IMR-90 (cell line): ENCODE results near the gene DCC. TPM values are rescaled to one million over a fixed set of nuclear protein-coding genes. Genes with fewer than 3 reads are reported as not detected.

Experiments used
- ATAC-seq: fragments of 200-7000 bp; cut with Tn5 transposase; 2 replicates; pipeline ENCODE4 v1.9.1; 2020; ENCODE audit warnings: low read depth, mild to moderate bottlenecking, moderate library complexity
- BruUV-seq: library from RNA; stranded (reverse); fragments of 400-500 nt; replicated peaks from 2 replicates; lab custom pipeline; 2021; lab: Mats Ljungman, UMichigan
- CTCF ChIA-PET: fragments of 300-600 bp; formaldehyde crosslinking; extraction: SDS; loops from one replicate; lab custom pipeline; 2021; ENCODE audit warnings: antibody characterized with exemption; lab: Yijun Ruan, JAX
- POLR2A ChIA-PET: fragments of 300-600 bp; sonication (Branson Sonifier 250); formaldehyde crosslinking; loops from one replicate; lab custom pipeline; 2022; ENCODE audit warnings: antibody characterized with exemption; ENCODE audit not compliant: unreplicated experiment; lab: Charles Lee
- DNase-seq: peaks from one replicate; pipeline ENCODE4 v3.0.0; 2013
- H2AFZ ChIP-seq: replicated peaks from 2 replicates; pipeline ENCODE3; 2013; ENCODE audit warnings: low read length, mild to moderate bottlenecking; ENCODE audit not compliant: poor library complexity
- H2AK5ac ChIP-seq: 2 replicates; pipeline ENCODE4 v1.6.1; 2013; ENCODE audit warnings: low read depth, low read length, inconsistent platforms
- H2AK9ac ChIP-seq: replicated peaks from 2 replicates; pipeline ENCODE3; 2013; ENCODE audit warnings: mild to moderate bottlenecking, low read depth, low read length, moderate library complexity; ENCODE audit not compliant: poor library complexity
- H2BK120ac ChIP-seq: 2 replicates; pipeline ENCODE4 v1.6.1; 2013; ENCODE audit warnings: low read depth, low read length, inconsistent platforms
- H2BK15ac ChIP-seq: 3 replicates; pipeline ENCODE4 v1.6.1; 2013; ENCODE audit warnings: low read depth, low read length, inconsistent platforms
- H2BK20ac ChIP-seq: 2 replicates; pipeline ENCODE4 v1.6.1; 2013; ENCODE audit warnings: low read depth, mild to moderate bottlenecking, inconsistent platforms, low read length, moderate library complexity
- H2BK5ac ChIP-seq: 2 replicates; pipeline ENCODE4 v1.6.1; 2013; ENCODE audit warnings: mild to moderate bottlenecking, low read depth, low read length, inconsistent platforms; ENCODE audit not compliant: poor library complexity, severe bottlenecking
- H3K14ac ChIP-seq: replicated peaks from 2 replicates; pipeline ENCODE4 v1.6.1; 2013; ENCODE audit warnings: low read depth, low read length, inconsistent platforms
- H3K18ac ChIP-seq: 2 replicates; pipeline ENCODE4 v1.6.1; 2013; ENCODE audit warnings: low read depth, low read length, control low read depth
- H3K23ac ChIP-seq: 2 replicates; pipeline ENCODE4 v1.6.1; 2013; ENCODE audit warnings: low read depth, low read length, inconsistent platforms
- H3K27ac ChIP-seq: 2 replicates; pipeline ENCODE4 v1.5.1; 2013; ENCODE audit warnings: mild to moderate bottlenecking, control low read depth, low read length; ENCODE audit not compliant: insufficient read depth
- H3K27me3 ChIP-seq: 2 replicates; pipeline ENCODE4 v1.6.1; 2013; ENCODE audit warnings: low read length; ENCODE audit not compliant: control insufficient read depth, insufficient read depth
- H3K36me3 ChIP-seq: 2 replicates; pipeline ENCODE4 v1.6.1; 2013; ENCODE audit warnings: low read length, mixed read lengths; ENCODE audit not compliant: control insufficient read depth, insufficient read depth
- H3K4ac ChIP-seq: 2 replicates; pipeline ENCODE4 v1.6.1; 2013; ENCODE audit warnings: low read depth, low read length, inconsistent platforms
- H3K4me1 ChIP-seq: 2 replicates; pipeline ENCODE4 v1.6.1; 2013; ENCODE audit warnings: low read length, mixed read lengths; ENCODE audit not compliant: control insufficient read depth, insufficient read depth
- H3K4me2 ChIP-seq: 2 replicates; pipeline ENCODE4 v1.6.1; 2013; ENCODE audit warnings: low read depth, mild to moderate bottlenecking, control low read depth, low read length, moderate library complexity
- H3K4me3 ChIP-seq: 2 replicates; pipeline ENCODE4 v1.5.1; 2013; ENCODE audit warnings: low read depth, mild to moderate bottlenecking, control low read depth, low read length, moderate library complexity; ENCODE audit not compliant: insufficient read depth
- H3K56ac ChIP-seq: 2 replicates; pipeline ENCODE4 v1.6.1; 2013; ENCODE audit warnings: low read length, inconsistent platforms; ENCODE audit not compliant: insufficient read depth; ENCODE audit errors: extremely low read depth
- H3K79me1 ChIP-seq, 2 experiments: 2 replicates each; pipeline ENCODE4 v1.6.1; 2013; ENCODE audit warnings: low read length in 2 of 2, inconsistent platforms in 1 of 2, low read depth in 1 of 2
- H3K9ac ChIP-seq: 2 replicates; pipeline ENCODE4 v1.6.1; 2013; ENCODE audit warnings: low read depth, low read length, control low read depth
- H3K9me1 ChIP-seq: 2 replicates; pipeline ENCODE4 v1.6.1; 2013; ENCODE audit warnings: low read length, inconsistent platforms; ENCODE audit not compliant: insufficient read depth
- H3K9me3 ChIP-seq: 2 replicates; pipeline ENCODE4 v1.6.1; 2013; ENCODE audit warnings: low read length; ENCODE audit not compliant: control insufficient read depth, insufficient read depth
- H4K20me1 ChIP-seq: 2 replicates; pipeline ENCODE4 v1.6.1; 2013; ENCODE audit warnings: low read length, inconsistent platforms; ENCODE audit not compliant: insufficient read depth
- H4K5ac ChIP-seq: 2 replicates; pipeline ENCODE4 v1.6.1; 2013; ENCODE audit warnings: mild to moderate bottlenecking, low read depth, low read length, control low read depth
- H4K8ac ChIP-seq, 2 experiments: 2 replicates each; pipeline ENCODE4 v1.6.1; 2013; ENCODE audit warnings: low read depth in 2 of 2, low read length in 2 of 2, control low read depth in 1 of 2, inconsistent platforms in 1 of 2
- H4K91ac ChIP-seq: 2 replicates; pipeline ENCODE4 v1.6.1; 2013; ENCODE audit warnings: low read depth, low read length, inconsistent platforms; ENCODE audit not compliant: insufficient read depth
- BHLHE40 ChIP-seq: fragments of 150-350 bp; IDR thresholded peaks from 2 replicates; pipeline ENCODE4 v1.6.1; 2016; ENCODE audit warnings: mild to moderate bottlenecking, low read depth, low read length
- FOS ChIP-seq: fragments of 150-350 bp; IDR thresholded peaks from 2 replicates; pipeline ENCODE4 v1.6.1; 2016; ENCODE audit warnings: low read depth, low read length
- MAFK ChIP-seq: IDR thresholded peaks from 2 replicates; pipeline ENCODE4 v1.6.1; 2012; ENCODE audit warnings: low read depth, low read length, improper control_type of control experiment
- MXI1 ChIP-seq: IDR thresholded peaks from 2 replicates; pipeline ENCODE4 v1.6.1; 2012; ENCODE audit warnings: low read depth, mild to moderate bottlenecking, low read length, moderate library complexity, borderline replicate concordance
- NFE2L2 ChIP-seq: fragments of 150-350 bp; IDR thresholded peaks from 2 replicates; pipeline ENCODE4 v1.6.1; 2016; ENCODE audit warnings: low read depth, mild to moderate bottlenecking, low read length
- POLR2A ChIP-seq: IDR thresholded peaks from 2 replicates; pipeline ENCODE4 v1.6.1; 2012; ENCODE audit warnings: mild to moderate bottlenecking, low read depth, low read length
- RAD21 ChIP-seq: IDR thresholded peaks from 2 replicates; pipeline ENCODE4 v1.6.1; 2012; ENCODE audit warnings: low read length, improper control_type of control experiment
- RCOR1 ChIP-seq: IDR thresholded peaks from 2 replicates; pipeline ENCODE4 v1.6.1; 2012; ENCODE audit warnings: mild to moderate bottlenecking, low read length, improper control_type of control experiment; ENCODE audit not compliant: insufficient replicate concordance
- SMC3 ChIP-seq: fragments of 150-350 bp; IDR thresholded peaks from 2 replicates; pipeline ENCODE4 v1.6.1; 2016; ENCODE audit warnings: low read depth, mild to moderate bottlenecking, antibody characterized with exemption, low read length, moderate library complexity
- dilution Hi-C: fragments of 300-500 bp; cut with HindIII; formaldehyde crosslinking; loops from one replicate; pipeline ENCODE4 v1.14.3; 2018; ENCODE audit warnings: low sequenced_read_pairs; ENCODE audit not compliant: unreplicated experiment
- in situ Hi-C: fragments of 300-500 bp; cut with MboI; formaldehyde crosslinking; loops from 3 replicates; pipeline ENCODE4 v1.14.3; 2019; ENCODE audit warnings: low sequenced_read_pairs, inconsistent platforms, mixed read lengths
- intact Hi-C: fragments of 100-400 bp; cut with micrococcal nuclease; formaldehyde crosslinking; loops from 2 replicates; pipeline ENCODE4 v1.10.0; 2022
- polyA plus RNA-seq, 3 experiments: library from polyadenylated mRNA; depleted of rRNA; stranded (reverse); fragments of >200 nt; gene quantifications; 2 replicates each; pipeline ENCODE4 v1.2.3, GENCODE V29; 2012; ENCODE audit warnings: low replicate concordance in 1 of 3
- total RNA-seq: library from RNA; depleted of rRNA; stranded (reverse); fragments of >200 nt; gene quantifications from 2 replicates; pipeline ENCODE4 v1.2.3, GENCODE V29; 2012
- TF ChIP-seq, protein P1 (sequence below): conservative IDR thresholded peaks from 2 replicates; pipeline ENCODE4 v1.5.1; 2012; ENCODE audit warnings: mild to moderate bottlenecking, low read depth, low read length, improper control_type of control experiment
- TF ChIP-seq, protein P2 (sequence below): fragments of 150-350 bp; IDR thresholded peaks from 2 replicates; pipeline ENCODE4 v1.6.1; 2017; ENCODE audit warnings: mild to moderate bottlenecking, antibody characterized with exemption, low read length, low read depth

DCC gene
- total and polyA plus RNA-seq, 2 of the 4 experiments (the other 2 are of a cell fraction): 0.31 to 0.54 TPM

DNA sequence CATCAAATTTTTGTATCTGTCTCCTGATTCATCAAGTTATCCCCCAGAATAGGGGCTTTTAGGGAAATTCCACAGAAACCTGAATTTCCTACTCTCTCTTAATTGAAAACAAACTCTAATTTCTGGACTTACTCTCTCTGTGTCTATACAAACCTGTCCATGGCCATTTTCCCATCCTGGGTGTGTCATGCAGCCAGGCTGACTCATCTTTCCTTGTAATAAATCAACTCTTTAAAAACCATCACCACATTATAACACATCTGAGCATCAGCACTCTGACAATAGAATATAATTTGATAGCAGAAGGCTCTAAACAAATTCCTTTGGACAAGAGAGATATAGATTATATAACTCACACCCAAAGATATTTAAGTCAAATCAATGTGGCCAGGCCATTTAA lies 610.2 kb downstream of the DCC start:
- TF ChIP-seq MAFK (no peak), MXI1 (no peak), SMC3 (no peak), FOS (no peak), NFE2L2 (no peak), RCOR1 (no peak), RAD21 (no peak), POLR2A (no peak), BHLHE40 (no peak)
- TF ChIP-seq, protein P1, sequence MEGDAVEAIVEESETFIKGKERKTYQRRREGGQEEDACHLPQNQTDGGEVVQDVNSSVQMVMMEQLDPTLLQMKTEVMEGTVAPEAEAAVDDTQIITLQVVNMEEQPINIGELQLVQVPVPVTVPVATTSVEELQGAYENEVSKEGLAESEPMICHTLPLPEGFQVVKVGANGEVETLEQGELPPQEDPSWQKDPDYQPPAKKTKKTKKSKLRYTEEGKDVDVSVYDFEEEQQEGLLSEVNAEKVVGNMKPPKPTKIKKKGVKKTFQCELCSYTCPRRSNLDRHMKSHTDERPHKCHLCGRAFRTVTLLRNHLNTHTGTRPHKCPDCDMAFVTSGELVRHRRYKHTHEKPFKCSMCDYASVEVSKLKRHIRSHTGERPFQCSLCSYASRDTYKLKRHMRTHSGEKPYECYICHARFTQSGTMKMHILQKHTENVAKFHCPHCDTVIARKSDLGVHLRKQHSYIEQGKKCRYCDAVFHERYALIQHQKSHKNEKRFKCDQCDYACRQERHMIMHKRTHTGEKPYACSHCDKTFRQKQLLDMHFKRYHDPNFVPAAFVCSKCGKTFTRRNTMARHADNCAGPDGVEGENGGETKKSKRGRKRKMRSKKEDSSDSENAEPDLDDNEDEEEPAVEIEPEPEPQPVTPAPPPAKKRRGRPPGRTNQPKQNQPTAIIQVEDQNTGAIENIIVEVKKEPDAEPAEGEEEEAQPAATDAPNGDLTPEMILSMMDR: no peak
- TF ChIP-seq, protein P2, sequence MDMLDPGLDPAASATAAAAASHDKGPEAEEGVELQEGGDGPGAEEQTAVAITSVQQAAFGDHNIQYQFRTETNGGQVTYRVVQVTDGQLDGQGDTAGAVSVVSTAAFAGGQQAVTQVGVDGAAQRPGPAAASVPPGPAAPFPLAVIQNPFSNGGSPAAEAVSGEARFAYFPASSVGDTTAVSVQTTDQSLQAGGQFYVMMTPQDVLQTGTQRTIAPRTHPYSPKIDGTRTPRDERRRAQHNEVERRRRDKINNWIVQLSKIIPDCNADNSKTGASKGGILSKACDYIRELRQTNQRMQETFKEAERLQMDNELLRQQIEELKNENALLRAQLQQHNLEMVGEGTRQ: no peak
- no peaks in the 10 kb centered on the region for H3K4me1 ChIP-seq
- no peak overlapping the region for H2BK120ac ChIP-seq
- H4K91ac ChIP-seq: no peak overlapping the region
- no peak overlapping the region for H3K9ac ChIP-seq
- H3K27me3 ChIP-seq: no peaks in the 10 kb centered on the region
- in situ Hi-C loops (no loop called here), intact Hi-C loops (no loop called here), dilution Hi-C loops (no loop called here)
- H3K4ac ChIP-seq: no peak overlapping the region
- no peak overlapping the region for H3K56ac ChIP-seq
- H3K23ac ChIP-seq: no peak overlapping the region
- POLR2A ChIA-PET: no interaction called here
- no peak overlapping the region for H3K4me3 ChIP-seq
- CTCF ChIA-PET: no interaction called here
- no peak overlapping the region for H3K14ac ChIP-seq
- H2AFZ ChIP-seq: no peak overlapping the region
- no peak overlapping the region for H2BK15ac ChIP-seq
- ATAC-seq (no peak), DNase-seq (no peak)
- no peak overlapping the region for H4K8ac ChIP-seq
- no peak overlapping the region for H4K5ac ChIP-seq
- no peaks in the 10 kb centered on the region for H3K9me1 ChIP-seq
- H3K36me3 ChIP-seq: no peaks in the 10 kb centered on the region
- H3K79me1 ChIP-seq: no peaks in the 10 kb centered on the region
- no peak overlapping the region for H2BK20ac ChIP-seq
- H3K18ac ChIP-seq: no peak overlapping the region
- H2AK5ac ChIP-seq: no peak overlapping the region
- no peak overlapping the region for H2BK5ac ChIP-seq
- no peak overlapping the region for H3K27ac ChIP-seq
- H4K20me1 ChIP-seq: no peaks in the 10 kb centered on the region
- peaks cover 13% of the 10 kb centered on the region for H3K9me3 ChIP-seq
- BruUV-seq: no TSS peak
- H2AK9ac ChIP-seq: no peak overlapping the region
- H3K4me2 ChIP-seq: no peak overlapping the region
